Mesenchymal stem cell (in vitro differentiated cells and primary cell): Measurements from ENCODE around the gene C6orf132.

Experiments used
- DNase-seq: peaks from one replicate; pipeline ENCODE4 v3.0.0-alpha.2; 2013
- H2AFZ ChIP-seq: one replicate; pipeline ENCODE4 v1.6.1; 2013; ENCODE audit warnings: low read depth, mild to moderate bottlenecking, control low read depth, inconsistent platforms, low read length, moderate library complexity
- H2AK5ac ChIP-seq: 2 replicates; pipeline ENCODE4 v1.6.1; 2013; ENCODE audit warnings: low read length, moderate library complexity, mild to moderate bottlenecking, inconsistent platforms; ENCODE audit not compliant: severe bottlenecking
- H2BK120ac ChIP-seq: one replicate; pipeline ENCODE4 v1.6.1; 2013; ENCODE audit warnings: low read depth, mild to moderate bottlenecking, inconsistent platforms, low read length, moderate library complexity
- H2BK12ac ChIP-seq, 2 experiments: one replicate each; pipeline ENCODE4 v1.6.1; 2013; ENCODE audit warnings: inconsistent platforms in 2 of 2, low read length in 2 of 2, mild to moderate bottlenecking in 2 of 2, moderate library complexity in 2 of 2, control low read depth in 1 of 2
- H2BK15ac ChIP-seq: one replicate; pipeline ENCODE4 v1.6.1; 2013; ENCODE audit warnings: mild to moderate bottlenecking, low read depth, inconsistent platforms; ENCODE audit not compliant: poor library complexity, severe bottlenecking
- H2BK5ac ChIP-seq: 2 replicates; pipeline ENCODE4 v1.6.1; 2013; ENCODE audit warnings: low read depth, mild to moderate bottlenecking, low read length, control low read depth, inconsistent platforms; ENCODE audit not compliant: poor library complexity, severe bottlenecking
- H3K14ac ChIP-seq, 2 experiments: one replicate each; pipeline ENCODE4 v1.6.1; 2013; ENCODE audit warnings: inconsistent platforms in 2 of 2, low read length in 2 of 2, control low read depth in 1 of 2, mild to moderate bottlenecking in 1 of 2, moderate library complexity in 1 of 2
- H3K18ac ChIP-seq, 2 experiments: one replicate each; pipeline ENCODE4 v1.6.1; 2013; ENCODE audit warnings: inconsistent platforms in 2 of 2, low read length in 2 of 2, control low read depth in 1 of 2, low read depth in 1 of 2, mild to moderate bottlenecking in 1 of 2
- H3K23ac ChIP-seq, 2 experiments: one replicate each; pipeline ENCODE4 v1.6.1; 2013; ENCODE audit warnings: inconsistent platforms in 2 of 2, low read length in 2 of 2, mild to moderate bottlenecking in 2 of 2, moderate library complexity in 2 of 2, control low read depth in 1 of 2
- H3K27ac ChIP-seq: 2 replicates; pipeline ENCODE4 v1.5.1; 2013; ENCODE audit warnings: mild to moderate bottlenecking, moderate library complexity, low read length, control low read depth, inconsistent platforms; ENCODE audit not compliant: poor library complexity, severe bottlenecking
- H3K27me3 ChIP-seq, 2 experiments: 2 replicates each; pipeline versions ENCODE4 v1.6.1 to v1.7.0; 2013; ENCODE audit warnings: low read length in 2 of 2, mild to moderate bottlenecking in 2 of 2, moderate library complexity in 2 of 2, control low read depth in 1 of 2, inconsistent platforms in 1 of 2; ENCODE audit not compliant: control insufficient read depth in 1 of 2, insufficient read depth in 1 of 2
- H3K36me3 ChIP-seq, 2 experiments: 2 replicates each; pipeline versions ENCODE4 v1.6.1 to v1.7.0; 2013; ENCODE audit warnings: low read length in 2 of 2, control low read depth in 1 of 2, inconsistent platforms in 1 of 2, low read depth in 1 of 2, mild to moderate bottlenecking in 1 of 2; ENCODE audit not compliant: insufficient read depth in 2 of 2, control insufficient read depth in 1 of 2
- H3K4ac ChIP-seq, 2 experiments: one replicate each; pipeline ENCODE4 v1.6.1; 2013; ENCODE audit warnings: inconsistent platforms in 2 of 2, low read length in 2 of 2, mild to moderate bottlenecking in 2 of 2, moderate library complexity in 2 of 2, control low read depth in 1 of 2, low read depth in 1 of 2
- H3K4me1 ChIP-seq: 2 replicates; pipeline ENCODE4 v1.6.1; 2013; ENCODE audit warnings: low read depth, low read length, control low read depth; ENCODE audit not compliant: control insufficient read depth, insufficient read depth
- H3K4me2 ChIP-seq: 2 replicates; pipeline ENCODE4 v1.6.1; 2013; ENCODE audit warnings: low read length, mild to moderate bottlenecking, inconsistent platforms; ENCODE audit not compliant: poor library complexity, severe bottlenecking
- H3K4me3 ChIP-seq, 2 experiments: 2 replicates each; pipeline versions ENCODE4 v1.5.1 to v1.7.0; 2013; ENCODE audit warnings: low read length in 2 of 2, mild to moderate bottlenecking in 2 of 2, control low read depth in 1 of 2, low read depth in 1 of 2; ENCODE audit not compliant: insufficient read depth in 1 of 2
- H3K79me1 ChIP-seq: replicated peaks from 2 replicates; pipeline ENCODE4 v1.6.1; 2013; ENCODE audit warnings: mild to moderate bottlenecking, control low read depth, low read length, inconsistent platforms; ENCODE audit not compliant: poor library complexity, severe bottlenecking
- H3K9ac ChIP-seq: 2 replicates; pipeline ENCODE4 v1.7.0; 2013; ENCODE audit warnings: mild to moderate bottlenecking, low read length, moderate library complexity
- H3K9me3 ChIP-seq: 2 replicates; pipeline ENCODE4 v1.7.0; 2013; ENCODE audit warnings: mild to moderate bottlenecking, low read length; ENCODE audit not compliant: control insufficient read depth
- H4K8ac ChIP-seq: one replicate; pipeline ENCODE4 v1.6.1; 2013; ENCODE audit warnings: inconsistent platforms, mild to moderate bottlenecking, low read length, moderate library complexity
- H4K91ac ChIP-seq: one replicate; pipeline ENCODE4 v1.6.1; 2013; ENCODE audit warnings: mild to moderate bottlenecking, low read length, inconsistent platforms
- WGBS: methylation state at CpG from one replicate; pipeline ENCODE4 v1.1.7; 2013; ENCODE audit warnings: mixed read lengths; 5-methylcytosine and 5-hydroxymethylcytosine counted together

C6orf132 gene

DNA sequence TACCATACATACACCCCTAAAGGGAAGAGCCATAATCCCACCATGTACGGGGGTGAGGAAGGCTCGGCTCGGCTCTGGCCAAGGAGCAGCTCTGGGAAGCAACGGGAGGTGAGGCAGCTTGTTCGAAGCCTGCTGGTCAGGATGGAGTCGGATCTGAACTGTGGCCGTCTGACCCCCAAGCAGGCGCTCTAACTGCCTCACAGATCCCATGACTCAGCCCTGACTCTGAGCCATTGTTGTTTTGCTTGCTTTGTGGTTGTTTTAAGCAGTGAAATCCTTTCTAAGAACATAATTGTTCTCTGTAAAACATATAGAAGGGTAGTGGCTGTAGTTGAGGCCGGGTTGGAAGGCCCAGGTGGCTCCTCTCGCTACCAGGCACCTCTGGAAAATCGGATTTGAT is 10.9 kb downstream of the C6orf132 start:
- no peak overlapping the region for H2BK120ac ChIP-seq
- 74% methylated on average over 10 of the region's 11 CpGs for WGBS

DNA sequence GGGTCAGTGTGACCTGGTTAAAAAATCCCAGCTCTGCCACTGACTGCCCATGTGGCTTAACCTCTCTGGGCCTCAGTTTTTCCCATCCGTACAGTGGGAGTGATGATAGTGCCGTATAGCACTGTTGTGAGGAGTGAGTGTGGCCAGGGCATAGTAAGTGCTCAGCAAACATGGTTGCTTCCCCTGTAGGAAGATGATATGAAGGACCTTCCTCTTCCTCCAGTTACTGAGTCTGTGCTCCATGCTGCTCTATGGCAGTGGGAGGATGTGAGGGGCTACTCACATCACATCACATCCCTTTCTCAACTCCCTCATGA is 13.1 kb downstream of the C6orf132 start:
- Histone ChIP-seq H3K9ac (no peak overlapping the region), H2AK5ac (no peak overlapping the region), H3K79me1 (peaks cover 13% of the 10 kb centered on the region), H3K4ac (no peak overlapping the region), H3K4me2 (no peak overlapping the region), H3K18ac (no peak overlapping the region), H3K36me3 (peaks cover 7 to 27% of the 10 kb centered on the region in 2 experiments), H3K23ac (peak overlapping the region in 1 of 2 experiments; percentile 24), H2AFZ (no peak overlapping the region), H3K27ac (no peak overlapping the region), H2BK120ac (no peak overlapping the region), H4K91ac (no peak overlapping the region), H3K4me3 (no peak overlapping the region), H3K9me3 (no peaks in the 10 kb centered on the region), H2BK15ac (no peak overlapping the region), H2BK5ac (no peak overlapping the region), H2BK12ac (no peak overlapping the region), H3K14ac (no peak overlapping the region), H3K4me1 (peaks cover 8% of the 10 kb centered on the region), H4K8ac (no peak overlapping the region), H3K27me3 (no peaks in the 10 kb centered on the region)
- 100% methylated on average over 2 of the region's 2 CpGs for WGBS
- no peak for DNase-seq

More for the DNA sequence above, 10.9 kb downstream of the C6orf132 start:
- H2AK5ac ChIP-seq: peak overlapping the region; percentile 16
- H4K91ac ChIP-seq: peak overlapping the region; percentile 56
- peaks cover 18% of the 10 kb centered on the region for H3K79me1 ChIP-seq
- H3K27me3 ChIP-seq: no peaks in the 10 kb centered on the region
- peaks cover 7 to 14% of the 10 kb centered on the region in 2 experiments for H3K36me3 ChIP-seq
- peak; percentile 62 for DNase-seq
- no peak overlapping the region for H2BK15ac ChIP-seq
- H3K4me1 ChIP-seq: peaks cover 11% of the 10 kb centered on the region
- peak overlapping the region; percentile 34 for H3K27ac ChIP-seq
- no peak overlapping the region for H2AFZ ChIP-seq
- H4K8ac ChIP-seq: peak overlapping the region; percentile 85
- peak overlapping the region; percentile 4 to 19 for H3K18ac ChIP-seq
- H2BK5ac ChIP-seq: no peak overlapping the region
- H3K23ac ChIP-seq: no peak overlapping the region
- no peak overlapping the region for H3K4me3 ChIP-seq
- no peak overlapping the region for H2BK12ac ChIP-seq
- no peaks in the 10 kb centered on the region for H3K9me3 ChIP-seq
- peak overlapping the region; percentile 59 for H3K9ac ChIP-seq
- H3K4me2 ChIP-seq: no peak overlapping the region
- H3K14ac ChIP-seq: no peak overlapping the region
- H3K4ac ChIP-seq: peak overlapping the region; percentile 6 to 46

DNA sequence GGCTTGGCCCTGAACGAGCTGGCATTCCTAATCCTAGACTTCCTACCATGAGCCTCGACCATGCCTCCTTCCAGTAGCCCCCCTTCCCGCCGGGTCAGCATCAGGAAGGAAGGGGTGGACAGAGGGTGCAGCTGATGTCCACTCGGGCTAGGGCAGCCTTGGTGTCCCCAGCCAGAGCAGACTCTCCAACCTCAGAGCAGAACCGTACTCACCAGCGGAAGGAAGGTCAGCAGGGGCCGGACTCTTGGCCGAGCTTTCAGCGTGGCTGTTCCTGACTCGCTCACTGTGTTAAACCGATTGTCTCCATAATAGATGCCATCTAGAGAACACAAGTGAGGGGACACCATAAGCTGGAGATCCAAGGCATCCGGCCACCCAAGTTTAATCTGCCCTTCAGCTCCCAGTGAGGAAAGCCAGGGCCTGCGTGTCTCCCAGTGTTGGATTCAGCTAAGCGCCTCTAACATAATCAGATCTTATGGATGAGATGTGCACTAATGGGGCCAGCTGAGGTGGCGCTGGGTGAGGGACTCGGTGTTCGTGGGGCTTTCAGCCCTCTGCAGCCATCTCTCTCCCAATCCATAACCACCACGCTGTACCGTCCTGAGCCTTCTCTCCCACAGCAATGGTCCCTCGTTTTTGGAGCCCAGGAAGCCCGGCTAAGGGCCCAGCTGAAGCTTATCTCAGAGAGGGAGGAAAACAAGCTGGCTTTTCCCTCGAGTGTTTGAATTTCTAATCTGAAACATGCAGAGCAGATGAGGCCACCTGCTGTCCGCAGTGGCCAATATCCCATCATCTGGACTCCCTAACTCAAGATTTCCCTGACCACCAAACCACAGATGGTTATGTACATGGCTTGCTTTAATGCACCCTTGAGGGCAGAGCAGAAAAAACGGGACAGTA is 13.7 kb downstream of the C6orf132 start:
- Histone ChIP-seq H3K27me3 (no peaks in the 10 kb centered on the region), H2BK15ac (no peak overlapping the region), H3K4me1 (peaks cover 6% of the 10 kb centered on the region), H3K9ac (no peak overlapping the region), H4K8ac (no peak overlapping the region), H3K9me3 (no peaks in the 10 kb centered on the region), H3K27ac (no peak overlapping the region), H2BK12ac (no peak overlapping the region), H3K36me3 (peaks cover 7 to 32% of the 10 kb centered on the region in 2 experiments), H3K14ac (no peak overlapping the region), H3K4me2 (no peak overlapping the region), H4K91ac (no peak overlapping the region), H3K18ac (no peak overlapping the region), H2BK5ac (no peak overlapping the region), H2BK120ac (no peak overlapping the region), H3K4ac (no peak overlapping the region), H3K23ac (no peak overlapping the region), H3K79me1 (peaks cover 11% of the 10 kb centered on the region), H2AK5ac (no peak overlapping the region), H3K4me3 (no peak overlapping the region), H2AFZ (no peak overlapping the region)
- WGBS: 87% methylated on average over 25 of the region's 25 CpGs
- no peak for DNase-seq

- H2BK12ac ChIP-seq: no peak overlapping the region
- H3K27ac ChIP-seq: no peak overlapping the region
- H4K91ac ChIP-seq: no peak overlapping the region
- H2AFZ ChIP-seq: no peak overlapping the region
- H2BK15ac ChIP-seq: no peak overlapping the region
- H3K4me3 ChIP-seq: no peak overlapping the region
- no peak overlapping the region for H3K14ac ChIP-seq
- no peak overlapping the region for H2BK5ac ChIP-seq
- H3K9me3 ChIP-seq: no peaks in the 10 kb centered on the region
- H3K4ac ChIP-seq: no peak overlapping the region
- H4K8ac ChIP-seq: no peak overlapping the region
- no peaks in the 10 kb centered on the region for H3K27me3 ChIP-seq
- peaks cover 20% of the 10 kb centered on the region for H3K4me1 ChIP-seq
- peaks cover 7 to 32% of the 10 kb centered on the region in 2 experiments for H3K36me3 ChIP-seq
- no peak overlapping the region for H2BK120ac ChIP-seq
- DNase-seq: no peak
- no peak overlapping the region for H3K4me2 ChIP-seq
- no peak overlapping the region for H3K23ac ChIP-seq
- H3K9ac ChIP-seq: no peak overlapping the region
- WGBS: 68% methylated on average over 3 of the region's 3 CpGs
- no peak overlapping the region for H3K18ac ChIP-seq
- no peak overlapping the region for H2AK5ac ChIP-seq
- H3K79me1 ChIP-seq: peaks cover 7% of the 10 kb centered on the region
Observed at GRCh38 chr6:42125663-42126062, 16.8 kb downstream of the C6orf132 start.
